GM23338 (cell line): ENCODE data around the gene EDAR.

ENCODE experiments used
- CREB1 ChIP-seq: fragments of 250-450 bp; sonication (Bioruptor Pico); IDR thresholded peaks from 2 replicates; pipeline ENCODE4 v1.5.0; 2020; ENCODE audit warnings: low read depth, mild to moderate bottlenecking, moderate library complexity
- EZH2 ChIP-seq: fragments of 200-600 bp; sonication (generic); IDR thresholded peaks from one replicate; pipeline ENCODE4 v1.8.0; 2017; ENCODE audit warnings: antibody characterized with exemption, mild to moderate bottlenecking, low read depth; ENCODE audit not compliant: unreplicated experiment
- POLR2AphosphoS5 ChIP-seq: IDR thresholded peaks from 2 replicates; pipeline ENCODE4 v1.6.1; 2016; ENCODE audit warnings: antibody characterized with exemption, low read depth
- TF ChIP-seq, protein P1 (sequence below), 2 experiments: fragments of 200-600 bp in 1 of 2; sonication (generic) in 1 of 2; conservative IDR thresholded peaks; 2 replicates each; pipeline versions ENCODE4 v1.5.1 to v1.6.1; 2016 to 2017; ENCODE audit warnings: antibody characterized with exemption in 2 of 2, low read depth in 2 of 2, mild to moderate bottlenecking in 2 of 2, moderate library complexity in 1 of 2
- TF ChIP-seq, protein P2 (sequence below): fragments of 250-450 bp; sonication (Bioruptor Pico); IDR thresholded peaks from 2 replicates; pipeline ENCODE4 v1.5.0; 2020; ENCODE audit warnings: mild to moderate bottlenecking, moderate library complexity

DNA sequence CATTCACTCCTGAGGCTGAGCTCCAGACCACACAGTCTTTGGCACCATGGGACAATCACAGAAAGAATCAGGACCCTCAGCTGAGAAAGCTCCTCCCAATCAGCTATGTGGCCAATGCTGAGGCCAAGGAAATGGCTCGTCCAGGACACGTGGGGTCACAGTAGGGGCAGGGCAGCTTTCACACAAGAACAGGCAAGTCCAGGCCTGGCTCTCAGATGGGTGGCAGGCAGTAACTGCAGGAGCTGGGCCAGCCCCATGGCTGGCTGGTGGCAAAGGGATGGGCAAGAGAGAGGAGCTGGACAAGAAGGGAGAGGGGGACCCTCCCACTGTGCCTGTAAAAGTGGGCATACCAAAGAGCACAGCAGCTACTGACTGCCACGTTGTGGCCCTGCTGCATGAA, 12.2 kb upstream of the EDAR start:
- TF ChIP-seq, protein P1, sequence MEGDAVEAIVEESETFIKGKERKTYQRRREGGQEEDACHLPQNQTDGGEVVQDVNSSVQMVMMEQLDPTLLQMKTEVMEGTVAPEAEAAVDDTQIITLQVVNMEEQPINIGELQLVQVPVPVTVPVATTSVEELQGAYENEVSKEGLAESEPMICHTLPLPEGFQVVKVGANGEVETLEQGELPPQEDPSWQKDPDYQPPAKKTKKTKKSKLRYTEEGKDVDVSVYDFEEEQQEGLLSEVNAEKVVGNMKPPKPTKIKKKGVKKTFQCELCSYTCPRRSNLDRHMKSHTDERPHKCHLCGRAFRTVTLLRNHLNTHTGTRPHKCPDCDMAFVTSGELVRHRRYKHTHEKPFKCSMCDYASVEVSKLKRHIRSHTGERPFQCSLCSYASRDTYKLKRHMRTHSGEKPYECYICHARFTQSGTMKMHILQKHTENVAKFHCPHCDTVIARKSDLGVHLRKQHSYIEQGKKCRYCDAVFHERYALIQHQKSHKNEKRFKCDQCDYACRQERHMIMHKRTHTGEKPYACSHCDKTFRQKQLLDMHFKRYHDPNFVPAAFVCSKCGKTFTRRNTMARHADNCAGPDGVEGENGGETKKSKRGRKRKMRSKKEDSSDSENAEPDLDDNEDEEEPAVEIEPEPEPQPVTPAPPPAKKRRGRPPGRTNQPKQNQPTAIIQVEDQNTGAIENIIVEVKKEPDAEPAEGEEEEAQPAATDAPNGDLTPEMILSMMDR (conservative IDR thresholded peaks at IDR 0.05; ENCODE audit: low read depth in 2 of 2): no peak
- TF ChIP-seq CREB1 (no peak), EZH2 (no peak), POLR2AphosphoS5 (no peak)
- TF ChIP-seq, protein P2, sequence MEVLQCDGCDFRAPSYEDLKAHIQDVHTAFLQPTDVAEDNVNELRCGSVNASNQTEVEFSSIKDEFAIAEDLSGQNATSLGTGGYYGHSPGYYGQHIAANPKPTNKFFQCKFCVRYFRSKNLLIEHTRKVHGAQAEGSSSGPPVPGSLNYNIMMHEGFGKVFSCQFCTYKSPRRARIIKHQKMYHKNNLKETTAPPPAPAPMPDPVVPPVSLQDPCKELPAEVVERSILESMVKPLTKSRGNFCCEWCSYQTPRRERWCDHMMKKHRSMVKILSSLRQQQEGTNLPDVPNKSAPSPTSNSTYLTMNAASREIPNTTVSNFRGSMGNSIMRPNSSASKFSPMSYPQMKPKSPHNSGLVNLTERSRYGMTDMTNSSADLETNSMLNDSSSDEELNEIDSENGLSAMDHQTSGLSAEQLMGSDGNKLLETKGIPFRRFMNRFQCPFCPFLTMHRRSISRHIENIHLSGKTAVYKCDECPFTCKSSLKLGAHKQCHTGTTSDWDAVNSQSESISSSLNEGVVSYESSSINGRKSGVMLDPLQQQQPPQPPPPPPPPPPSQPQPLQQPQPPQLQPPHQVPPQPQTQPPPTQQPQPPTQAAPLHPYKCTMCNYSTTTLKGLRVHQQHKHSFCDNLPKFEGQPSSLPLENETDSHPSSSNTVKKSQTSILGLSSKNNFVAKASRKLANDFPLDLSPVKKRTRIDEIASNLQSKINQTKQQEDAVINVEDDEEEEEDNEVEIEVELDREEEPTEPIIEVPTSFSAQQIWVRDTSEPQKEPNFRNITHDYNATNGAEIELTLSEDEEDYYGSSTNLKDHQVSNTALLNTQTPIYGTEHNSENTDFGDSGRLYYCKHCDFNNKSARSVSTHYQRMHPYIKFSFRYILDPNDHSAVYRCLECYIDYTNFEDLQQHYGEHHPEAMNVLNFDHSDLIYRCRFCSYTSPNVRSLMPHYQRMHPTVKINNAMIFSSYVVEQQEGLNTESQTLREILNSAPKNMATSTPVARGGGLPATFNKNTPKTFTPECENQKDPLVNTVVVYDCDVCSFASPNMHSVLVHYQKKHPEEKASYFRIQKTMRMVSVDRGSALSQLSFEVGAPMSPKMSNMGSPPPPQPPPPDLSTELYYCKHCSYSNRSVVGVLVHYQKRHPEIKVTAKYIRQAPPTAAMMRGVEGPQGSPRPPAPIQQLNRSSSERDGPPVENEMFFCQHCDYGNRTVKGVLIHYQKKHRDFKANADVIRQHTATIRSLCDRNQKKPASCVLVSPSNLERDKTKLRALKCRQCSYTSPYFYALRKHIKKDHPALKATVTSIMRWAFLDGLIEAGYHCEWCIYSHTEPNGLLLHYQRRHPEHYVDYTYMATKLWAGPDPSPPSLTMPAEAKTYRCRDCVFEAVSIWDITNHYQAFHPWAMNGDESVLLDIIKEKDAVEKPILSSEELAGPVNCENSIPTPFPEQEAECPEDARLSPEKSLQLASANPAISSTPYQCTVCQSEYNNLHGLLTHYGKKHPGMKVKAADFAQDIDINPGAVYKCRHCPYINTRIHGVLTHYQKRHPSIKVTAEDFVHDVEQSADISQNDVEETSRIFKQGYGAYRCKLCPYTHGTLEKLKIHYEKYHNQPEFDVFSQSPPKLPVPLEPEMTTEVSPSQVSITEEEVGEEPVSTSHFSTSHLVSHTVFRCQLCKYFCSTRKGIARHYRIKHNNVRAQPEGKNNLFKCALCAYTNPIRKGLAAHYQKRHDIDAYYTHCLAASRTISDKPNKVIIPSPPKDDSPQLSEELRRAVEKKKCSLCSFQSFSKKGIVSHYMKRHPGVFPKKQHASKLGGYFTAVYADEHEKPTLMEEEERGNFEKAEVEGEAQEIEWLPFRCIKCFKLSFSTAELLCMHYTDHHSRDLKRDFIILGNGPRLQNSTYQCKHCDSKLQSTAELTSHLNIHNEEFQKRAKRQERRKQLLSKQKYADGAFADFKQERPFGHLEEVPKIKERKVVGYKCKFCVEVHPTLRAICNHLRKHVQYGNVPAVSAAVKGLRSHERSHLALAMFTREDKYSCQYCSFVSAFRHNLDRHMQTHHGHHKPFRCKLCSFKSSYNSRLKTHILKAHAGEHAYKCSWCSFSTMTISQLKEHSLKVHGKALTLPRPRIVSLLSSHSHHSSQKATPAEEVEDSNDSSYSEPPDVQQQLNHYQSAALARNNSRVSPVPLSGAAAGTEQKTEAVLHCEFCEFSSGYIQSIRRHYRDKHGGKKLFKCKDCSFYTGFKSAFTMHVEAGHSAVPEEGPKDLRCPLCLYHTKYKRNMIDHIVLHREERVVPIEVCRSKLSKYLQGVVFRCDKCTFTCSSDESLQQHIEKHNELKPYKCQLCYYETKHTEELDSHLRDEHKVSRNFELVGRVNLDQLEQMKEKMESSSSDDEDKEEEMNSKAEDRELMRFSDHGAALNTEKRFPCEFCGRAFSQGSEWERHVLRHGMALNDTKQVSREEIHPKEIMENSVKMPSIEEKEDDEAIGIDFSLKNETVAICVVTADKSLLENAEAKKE: no peak
